GM21367 (cell line): Measurements from ENCODE around the gene GRB2.

Experiments used
- ATAC-seq: cut with Tn5 transposase; IDR thresholded peaks from one replicate; pipeline ENCODE4 v1.9.1; 2021; ENCODE audit not compliant: unreplicated experiment

GRB2 gene

DNA sequence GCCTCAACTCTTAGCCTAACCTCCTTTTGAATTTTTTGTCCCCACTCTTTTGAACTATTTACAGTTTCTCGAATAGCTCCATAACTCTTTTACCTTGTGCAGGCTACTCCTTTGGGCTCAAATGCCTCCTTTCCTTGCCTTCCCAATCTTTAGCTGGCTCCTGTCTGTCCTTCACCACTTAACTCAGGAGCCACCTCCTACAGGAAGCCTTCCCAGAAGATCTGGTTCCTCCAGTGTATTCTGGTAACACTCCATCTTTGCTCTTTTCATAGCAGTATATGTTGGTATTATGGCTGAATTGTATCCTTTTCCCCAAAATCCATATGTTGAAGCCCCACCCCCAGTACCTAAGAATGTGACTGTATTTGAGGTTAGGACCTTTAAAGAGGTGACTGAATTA, 9.0 kb upstream of the GRB2 start:
- no peak for ATAC-seq

DNA sequence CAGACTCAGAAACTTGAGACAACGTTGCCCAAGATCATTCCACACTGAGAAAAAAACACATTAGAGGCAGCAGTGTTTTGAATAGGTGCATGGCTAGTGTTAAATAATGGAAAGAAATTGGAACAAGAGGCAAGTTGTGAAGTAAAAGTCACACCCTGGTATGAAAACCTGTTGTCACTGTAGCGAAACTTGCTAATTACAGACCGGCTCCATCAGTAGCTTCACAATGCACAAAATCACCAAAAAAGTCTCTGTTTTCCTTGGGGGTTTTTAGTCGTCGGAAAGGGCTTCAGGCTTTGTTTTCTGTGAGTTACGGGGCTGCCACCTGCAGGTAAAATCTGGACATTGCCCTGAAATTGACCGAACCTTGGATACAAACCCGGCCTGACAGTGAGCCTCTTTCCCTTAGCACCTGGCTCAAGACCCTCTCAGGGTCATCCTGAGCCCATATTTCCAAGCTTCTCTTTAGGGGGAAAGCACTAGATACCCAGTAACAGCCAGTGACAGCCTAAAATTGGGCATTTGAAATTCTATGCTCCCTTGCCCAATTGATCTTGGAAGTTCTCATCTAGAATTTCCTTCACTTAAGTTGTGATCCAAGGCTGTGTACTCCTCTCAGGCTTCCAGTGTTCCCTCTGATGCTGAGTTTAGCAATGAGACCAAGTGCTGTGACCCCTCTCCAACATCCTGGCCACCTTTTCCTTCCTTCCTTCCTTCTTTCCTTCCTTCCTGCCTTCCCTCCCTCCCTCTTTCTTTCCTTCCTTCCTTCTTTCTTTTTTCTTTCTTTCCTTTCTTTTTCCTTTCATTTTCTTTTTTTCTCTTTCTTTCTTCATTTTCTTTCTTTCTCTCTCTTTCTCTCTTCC, 7.2 kb upstream of the GRB2 start:
- peak; percentile 61 for ATAC-seq

DNA sequence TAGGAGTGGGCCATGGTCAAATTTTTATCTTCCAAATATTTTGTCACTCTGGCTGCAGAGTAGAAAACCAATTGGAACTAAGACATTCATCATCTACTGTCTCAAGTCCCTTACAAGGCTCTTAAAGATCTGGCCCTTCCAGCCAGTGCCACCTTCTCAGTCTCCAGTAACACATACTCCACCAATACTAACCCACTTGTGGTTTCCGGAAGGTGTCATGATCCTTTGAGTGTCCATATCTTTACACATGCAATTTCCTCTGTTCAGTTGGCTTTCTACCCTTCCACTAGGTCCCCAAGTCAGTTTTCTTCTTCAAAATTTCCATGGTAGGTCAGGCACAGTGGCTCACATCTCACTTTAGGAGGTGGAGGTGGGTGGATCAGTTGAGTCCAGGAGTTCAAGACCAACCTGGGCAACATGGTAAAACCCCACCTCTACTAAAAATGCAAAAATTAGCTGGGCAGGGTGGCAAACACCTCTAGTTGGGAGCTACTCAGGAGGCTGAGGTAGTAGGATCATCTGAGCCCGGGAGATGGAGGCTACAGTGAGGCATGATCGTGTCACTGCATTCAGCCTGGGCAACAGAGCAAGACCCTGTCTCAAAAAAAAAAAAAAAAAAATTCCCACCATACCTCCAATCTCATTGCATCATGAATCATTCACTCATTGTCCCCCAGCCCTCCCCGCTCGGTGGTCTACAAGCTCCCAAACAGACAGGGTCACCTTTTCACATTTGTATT, 6.0 kb upstream of the GRB2 start:
- no peak for ATAC-seq

DNA sequence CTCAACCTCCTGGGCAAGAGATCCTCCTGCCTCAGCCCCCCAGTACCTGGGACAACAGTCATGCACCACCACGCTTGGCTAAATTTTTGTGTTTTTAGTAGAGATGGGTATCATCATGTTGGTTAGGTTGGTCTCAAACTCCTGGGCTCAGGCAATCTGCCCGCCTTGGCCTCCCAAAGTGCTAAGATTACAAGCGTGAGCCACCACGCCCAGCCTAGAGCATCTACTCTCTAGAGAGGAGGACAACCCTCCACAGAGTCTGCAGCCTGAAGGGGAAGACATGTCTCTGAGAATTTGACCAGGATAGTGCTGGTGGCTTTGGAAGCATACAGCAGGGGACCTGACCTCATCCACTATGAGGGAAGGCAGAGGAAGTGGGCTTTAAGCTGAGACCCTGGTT, 4.7 kb upstream of the GRB2 start:
- ATAC-seq = no peak

DNA sequence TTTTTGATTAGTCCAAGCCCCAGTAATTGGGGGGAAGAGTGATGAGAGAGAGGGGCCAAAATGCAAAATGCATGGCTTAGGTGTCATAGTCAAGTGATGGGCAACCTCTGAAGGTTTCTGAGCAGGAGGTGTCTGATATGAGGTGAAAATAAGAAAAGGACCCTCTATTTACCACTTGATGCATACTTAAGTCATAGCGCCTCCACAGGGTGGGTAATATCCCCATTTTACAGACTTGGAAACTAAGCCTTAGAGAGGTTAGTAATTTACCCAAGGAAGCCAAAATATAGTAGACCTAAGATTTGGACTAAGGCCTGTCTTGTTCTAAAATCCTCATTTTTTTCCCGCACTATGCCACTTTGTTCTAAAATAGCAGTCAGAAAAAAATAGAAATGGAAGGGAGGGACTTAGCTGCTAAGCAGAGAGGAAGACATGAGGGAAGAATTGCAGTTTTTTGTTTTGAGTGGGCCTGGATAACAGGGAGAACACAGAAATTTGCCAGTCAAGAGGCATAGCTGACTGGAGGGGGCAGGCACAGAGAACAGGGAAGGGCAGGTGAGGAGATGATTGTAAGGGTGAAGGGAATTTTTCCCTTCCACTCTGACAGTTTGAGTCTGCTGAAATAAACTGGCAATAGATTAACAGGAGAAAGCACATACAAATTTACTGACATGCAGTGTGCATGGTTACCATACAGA, 2.3 kb upstream of the GRB2 start:
- no peak for ATAC-seq

DNA sequence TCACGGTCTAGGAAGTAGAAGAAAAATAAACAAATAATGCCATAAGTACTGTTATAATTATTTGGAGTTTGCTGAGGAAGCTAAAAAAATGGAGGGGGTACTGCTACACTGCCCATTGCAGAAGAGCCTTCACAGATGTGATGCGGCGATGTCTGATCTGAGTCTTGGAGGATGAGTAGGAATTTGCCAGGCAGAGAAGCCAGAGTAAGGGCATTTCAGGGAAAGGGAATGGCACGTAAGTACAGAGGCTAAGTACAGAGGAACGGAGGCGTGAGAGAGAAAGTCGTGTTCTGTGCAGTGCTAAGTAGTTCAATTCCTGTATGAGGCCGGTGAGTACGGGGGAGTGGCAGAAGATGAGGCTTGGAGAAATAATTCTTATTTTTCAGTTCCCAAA, 741 bp upstream of the GRB2 start:
- ATAC-seq = no peak

DNA sequence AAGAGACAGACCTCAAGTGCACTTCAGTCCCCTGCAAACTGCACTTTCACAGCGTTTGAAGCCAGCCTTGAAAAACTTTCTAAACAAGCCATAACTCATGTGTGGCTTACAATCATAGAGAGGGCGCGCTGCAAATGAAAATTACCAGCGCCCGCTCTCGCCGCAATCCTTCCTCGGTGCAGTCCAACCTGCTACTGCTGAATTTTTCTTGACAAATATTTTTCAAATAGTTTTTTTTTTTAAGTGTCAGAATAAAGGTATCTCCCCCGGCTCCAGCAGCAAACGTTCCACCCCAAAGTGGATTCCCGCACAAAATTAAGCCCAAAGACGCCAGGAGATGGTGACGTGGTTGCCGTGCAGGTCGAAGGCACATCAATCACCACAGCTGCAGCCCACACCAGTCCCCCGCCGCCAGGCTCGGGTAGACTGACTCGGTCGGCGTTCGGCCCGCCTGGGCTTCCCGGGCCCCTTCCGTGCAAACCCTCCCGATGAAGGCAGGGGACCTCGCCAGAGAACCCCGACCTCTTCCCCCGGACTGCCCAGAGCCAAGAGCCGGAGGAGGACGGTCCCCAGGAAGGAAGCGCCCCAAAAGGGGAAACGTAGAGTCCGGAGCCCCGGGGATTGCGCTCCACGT, 630 bp downstream of the GRB2 start:
- peak; percentile 21 for ATAC-seq

DNA sequence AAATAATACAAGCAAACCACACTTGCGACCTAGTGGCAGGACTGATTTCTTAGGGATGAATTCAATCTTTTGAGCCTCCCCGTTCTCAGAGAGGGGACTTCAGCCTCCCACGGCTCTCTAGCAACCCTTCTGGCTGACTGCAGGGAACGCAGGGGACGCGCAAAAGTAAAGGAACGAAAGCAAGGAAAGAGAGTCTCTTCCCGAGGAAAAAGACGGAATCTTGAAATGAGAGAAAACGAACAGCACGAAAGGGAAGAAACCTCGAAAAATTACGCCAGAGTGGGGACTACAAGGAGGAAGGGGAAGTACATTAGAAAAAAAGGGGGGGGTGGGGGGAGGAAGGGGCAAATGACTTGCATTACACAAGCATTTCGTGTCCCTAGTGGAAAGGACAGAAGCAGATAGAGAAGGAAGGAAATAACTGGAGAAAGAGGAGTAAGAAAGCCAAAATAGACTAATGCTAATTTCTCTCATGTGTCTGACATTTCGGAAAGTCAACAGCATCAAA, 1.2 kb downstream of the GRB2 start:
- ATAC-seq = no peak

DNA sequence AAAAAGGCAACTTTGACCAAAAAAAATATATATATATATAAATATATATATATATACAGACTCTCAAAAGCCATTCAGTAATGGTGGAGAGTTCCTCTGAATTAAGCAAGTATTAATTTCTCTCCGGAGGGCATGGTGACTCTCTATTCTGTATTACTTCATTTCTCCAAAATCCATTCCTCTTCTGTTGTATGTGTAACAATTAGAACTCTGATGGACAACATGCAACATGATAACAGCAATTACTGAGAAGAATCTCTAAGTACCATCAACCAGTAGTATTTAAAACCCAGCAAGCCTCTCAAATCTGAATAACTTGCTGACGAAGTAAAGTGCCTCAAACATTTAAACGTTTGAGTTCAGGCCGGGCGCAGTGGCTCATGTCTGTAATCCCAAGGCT, 2.3 kb downstream of the GRB2 start:
- ATAC-seq = no peak

DNA sequence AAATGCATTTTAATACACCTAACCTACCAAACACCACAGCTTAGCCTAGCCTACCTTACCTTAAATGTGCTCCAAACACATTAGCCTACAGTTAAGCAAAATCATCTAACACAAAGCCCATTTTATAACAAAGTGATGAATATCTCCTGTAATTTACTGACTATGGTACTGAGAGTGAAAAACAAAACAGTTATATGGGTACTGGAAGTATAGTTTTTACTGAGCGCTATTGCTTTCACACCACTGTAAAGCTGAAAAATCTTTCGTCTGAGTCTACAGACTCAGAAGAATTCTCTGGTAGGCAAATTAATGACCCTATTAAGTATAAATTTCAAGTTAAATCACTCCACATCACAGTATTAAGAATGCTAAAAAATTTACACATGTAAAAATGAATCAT, 3.5 kb downstream of the GRB2 start:
- no peak for ATAC-seq

DNA sequence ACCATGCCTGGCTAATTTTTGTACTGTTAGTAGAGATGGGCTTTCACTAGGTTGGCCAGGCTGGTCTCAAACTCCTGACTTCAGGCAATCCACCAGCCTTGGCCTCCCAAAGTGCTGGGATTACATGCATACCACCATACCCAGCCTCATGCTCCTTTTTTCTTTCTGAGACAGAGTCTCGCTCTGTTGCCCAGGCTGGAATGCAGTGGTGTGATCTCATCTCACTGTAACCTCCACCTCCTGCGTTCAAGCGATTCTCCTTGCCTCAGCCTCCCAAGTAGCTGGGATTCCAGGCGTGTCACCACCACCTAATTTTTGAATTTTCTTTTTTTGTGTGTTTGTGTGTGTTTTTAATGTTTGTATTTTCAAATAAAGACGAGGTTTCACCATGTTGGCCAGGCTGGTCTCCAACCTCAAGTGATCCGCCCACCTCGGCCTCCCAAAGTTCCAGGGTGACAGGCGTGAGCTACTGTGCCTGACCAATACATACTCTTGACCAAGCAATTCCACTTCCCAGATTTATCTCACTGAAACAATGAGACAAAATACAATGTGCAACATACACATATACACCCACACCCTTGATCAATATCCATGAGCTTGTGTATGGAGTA, 5.0 kb downstream of the GRB2 start:
- ATAC-seq = no peak

DNA sequence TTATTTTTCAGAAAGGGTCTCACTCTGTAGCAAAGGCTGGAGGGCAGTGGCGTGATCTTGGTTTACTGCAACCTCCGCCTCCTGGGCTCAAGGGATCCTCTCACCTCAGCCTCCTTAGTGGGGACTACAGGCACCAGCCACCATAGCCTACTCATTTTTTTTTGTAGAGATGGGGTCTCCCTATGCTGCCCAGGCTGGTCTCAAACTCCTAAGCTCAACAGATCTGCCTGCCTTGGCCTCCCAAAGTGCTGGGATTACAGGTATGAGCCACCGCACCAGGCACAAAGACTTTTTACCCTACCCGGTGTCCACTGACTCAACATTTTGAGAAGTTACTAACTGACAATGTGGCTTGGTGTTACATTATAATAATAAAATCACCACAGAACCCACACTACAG, 7.2 kb downstream of the GRB2 start:
- no peak for ATAC-seq

DNA sequence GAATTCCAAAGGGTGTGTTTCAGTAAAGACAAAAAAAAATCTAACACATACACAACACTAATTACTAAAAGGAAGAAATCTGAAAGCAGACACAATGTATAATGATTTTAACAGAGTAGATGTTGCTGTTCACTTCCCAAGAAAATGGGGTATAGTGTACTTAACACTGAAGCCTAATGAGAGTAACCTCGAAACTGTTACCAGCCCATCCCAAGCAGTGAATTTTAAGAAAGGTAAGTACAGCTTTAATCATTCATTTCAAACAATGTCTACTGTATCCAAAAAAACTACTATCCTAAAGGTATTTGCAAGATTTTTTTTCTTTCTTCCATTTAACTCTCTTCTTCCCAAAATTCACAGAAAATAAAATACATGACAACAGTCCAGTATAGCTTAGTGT, 8.3 kb downstream of the GRB2 start:
- no peak for ATAC-seq

DNA sequence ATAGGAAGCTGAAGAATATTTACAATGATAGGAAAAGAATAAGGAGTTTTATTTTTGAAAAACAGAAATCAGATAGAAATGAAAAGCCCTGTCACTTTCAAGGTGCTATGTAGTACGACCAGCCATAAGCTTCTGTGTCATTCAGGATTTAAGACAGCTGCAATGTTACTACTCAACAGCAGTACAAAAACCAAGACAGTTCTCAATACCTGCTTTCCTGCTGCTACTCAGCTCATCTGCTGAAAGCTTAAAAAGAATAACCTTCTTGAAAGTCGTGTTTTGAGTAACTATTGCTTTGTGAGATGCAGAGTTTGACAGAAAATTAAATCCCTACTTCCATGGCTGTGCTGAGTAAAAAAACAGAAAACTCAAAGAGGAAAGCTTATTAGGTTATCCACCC, 8.7 kb downstream of the GRB2 start:
- ATAC-seq = no peak

DNA sequence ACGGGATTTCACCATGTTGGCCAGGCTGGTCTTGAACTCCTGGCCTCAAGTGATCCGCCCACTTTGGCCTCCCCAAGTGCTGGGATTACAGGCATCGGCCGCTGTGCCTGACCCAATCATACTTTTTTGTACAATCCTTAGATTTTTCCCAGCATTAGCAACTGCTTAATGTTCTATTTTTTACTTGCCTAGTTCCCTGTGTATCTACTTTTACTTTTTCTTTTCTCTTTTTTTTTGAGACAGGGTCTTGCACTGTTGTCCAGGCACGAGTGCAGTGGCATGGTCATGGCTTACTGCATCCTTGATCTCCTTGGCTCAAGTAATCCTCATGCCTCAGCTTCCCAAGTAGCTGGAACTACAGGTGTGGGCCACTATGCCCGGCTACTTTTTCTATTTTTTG, 9.5 kb downstream of the GRB2 start:
- no peak for ATAC-seq

DNA sequence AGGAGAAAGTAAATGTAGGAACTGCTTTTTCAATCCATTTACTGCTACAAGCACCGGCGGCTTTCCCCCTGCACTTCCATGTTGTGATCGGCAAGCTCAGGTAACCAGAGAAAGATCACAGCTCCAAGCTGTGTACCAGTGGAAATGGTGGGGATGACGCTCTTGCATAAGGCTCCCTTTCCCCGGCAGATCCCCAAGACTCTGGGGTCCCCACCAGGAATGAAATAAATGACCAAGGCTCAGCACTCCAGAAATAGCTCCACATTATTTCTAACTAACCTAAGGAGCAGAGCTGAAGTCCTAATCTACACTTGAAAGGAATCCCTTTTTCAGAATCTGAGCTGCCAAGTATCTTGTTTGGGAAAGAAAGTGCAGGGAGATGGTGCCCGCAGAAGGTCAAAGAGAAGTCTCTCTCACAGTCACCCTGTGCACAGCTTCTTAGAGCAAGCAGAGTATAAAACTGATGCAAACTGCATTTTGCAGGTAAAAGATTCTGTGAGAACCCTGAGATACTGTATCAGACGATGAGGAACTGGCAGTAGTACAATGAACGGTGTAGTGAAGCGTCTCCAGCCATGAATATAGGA, 11.1 kb downstream of the GRB2 start:
- ATAC-seq = no peak

DNA sequence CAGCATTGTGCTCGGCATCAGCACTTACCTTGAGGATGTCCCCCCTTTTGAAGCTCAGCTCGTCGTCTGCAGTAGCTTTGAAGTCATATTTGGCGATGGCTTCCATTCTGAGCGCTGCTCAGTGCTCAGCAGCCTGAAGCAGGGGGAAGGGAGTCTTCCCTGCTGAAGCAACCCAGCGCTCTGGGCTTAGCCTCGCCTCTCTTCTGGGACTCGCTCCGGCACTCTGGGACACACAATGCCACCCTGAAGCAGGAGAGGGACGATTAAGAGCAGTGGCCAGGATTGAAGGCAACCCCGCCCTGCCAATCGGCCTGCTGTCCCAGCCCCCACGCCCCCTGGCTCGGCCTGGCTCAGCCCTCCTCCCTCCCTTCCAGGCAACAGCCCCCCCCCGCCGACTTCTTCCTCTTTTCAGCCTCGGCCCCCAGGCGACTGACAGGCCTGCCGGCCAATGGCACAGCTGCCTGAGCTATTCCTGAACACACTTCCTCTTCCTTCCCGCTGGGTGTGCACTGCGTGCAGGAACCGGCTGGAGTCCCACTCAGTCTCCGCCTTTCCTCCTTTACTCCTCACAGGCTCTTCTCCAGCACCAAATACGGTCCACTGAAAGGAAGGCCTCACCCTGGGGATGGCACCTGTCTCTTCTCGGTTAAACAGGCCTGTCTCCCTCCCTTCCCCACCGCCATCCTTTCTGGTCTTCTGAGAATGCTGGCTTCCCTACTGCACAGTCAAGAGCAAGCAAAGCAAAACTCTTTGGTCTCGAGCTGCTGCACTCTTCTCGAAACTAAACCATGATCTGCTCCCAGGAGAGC, 11.8 kb downstream of the GRB2 start:
- peak; percentile 67 for ATAC-seq

DNA sequence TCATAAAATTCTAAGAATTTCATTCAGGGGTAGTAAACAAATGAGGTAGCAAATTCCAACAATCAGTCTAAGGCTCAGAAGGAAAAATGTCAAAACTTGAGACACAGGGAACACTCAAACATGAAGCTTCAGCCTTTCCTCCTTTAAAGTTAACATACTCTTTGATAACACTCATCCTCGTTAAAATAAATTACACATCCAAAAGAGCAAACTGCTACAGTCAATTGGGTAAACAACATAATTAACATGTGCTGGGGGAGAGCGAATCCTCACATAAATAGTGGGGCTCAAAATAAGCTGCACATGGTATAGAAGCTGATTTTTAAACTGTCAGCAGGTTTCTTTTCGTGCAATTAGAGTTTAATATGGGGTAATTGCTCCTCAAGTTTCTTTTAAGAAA, 12.9 kb downstream of the GRB2 start:
- no peak for ATAC-seq

DNA sequence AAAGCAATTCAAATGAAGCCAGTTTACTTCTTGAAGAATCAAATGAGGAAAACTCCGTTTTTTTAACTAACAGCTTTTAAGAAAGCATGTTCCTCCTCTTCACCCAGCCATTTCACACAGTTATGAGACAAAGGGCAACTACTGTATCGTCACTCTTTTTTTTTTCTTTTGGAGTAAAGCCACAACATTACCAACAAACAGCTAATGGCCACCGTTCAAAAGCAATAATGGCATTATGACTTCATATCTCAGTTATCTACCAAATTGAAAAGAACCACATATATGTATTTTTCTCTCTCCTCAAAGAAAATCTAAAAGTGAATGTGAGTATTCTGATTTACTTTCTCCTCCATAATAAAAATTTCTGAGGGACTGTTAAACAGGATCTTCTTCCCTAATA, 14.5 kb downstream of the GRB2 start:
- no peak for ATAC-seq
